Osteoblast (primary cell): Measurements from ENCODE around the gene OR2G3. TPM values are rescaled to one million over a fixed set of nuclear protein-coding genes. Genes with fewer than 3 reads are reported as not detected.

Experiments
- DNase-seq: peaks from one replicate; pipeline ENCODE4 v3.0.0; 2011; ENCODE audit warnings: low spot score, mixed read lengths; ENCODE audit not compliant: insufficient read length; ENCODE audit errors: missing footprints
- H2AFZ ChIP-seq: 2 replicates; pipeline ENCODE4 v1.6.0; 2011; ENCODE audit warnings: mild to moderate bottlenecking, low read length
- H3K27ac ChIP-seq: 2 replicates; pipeline ENCODE4 v1.5.1; 2011; ENCODE audit warnings: mild to moderate bottlenecking, low read depth, low read length, moderate library complexity
- H3K27me3 ChIP-seq: 2 replicates; pipeline ENCODE4 v1.6.0; 2012; ENCODE audit warnings: mild to moderate bottlenecking, control low read depth, inconsistent platforms, low read length, moderate library complexity; ENCODE audit not compliant: insufficient read depth
- H3K36me3 ChIP-seq: 2 replicates; pipeline ENCODE4 v1.5.1; 2011; ENCODE audit warnings: mild to moderate bottlenecking, low read length, control low read depth, moderate library complexity; ENCODE audit not compliant: insufficient read depth
- H3K4me1 ChIP-seq: 2 replicates; pipeline ENCODE4 v1.5.1; 2011; ENCODE audit warnings: mild to moderate bottlenecking, low read length, control low read depth, moderate library complexity; ENCODE audit not compliant: insufficient read depth
- H3K4me2 ChIP-seq: 2 replicates; pipeline ENCODE4 v1.6.0; 2011; ENCODE audit warnings: mild to moderate bottlenecking, low read length; ENCODE audit not compliant: insufficient read depth
- H3K4me3 ChIP-seq: fragments of 200-600 bp; sonication (generic); 3 replicates; pipeline ENCODE4 v1.5.1; 2012; ENCODE audit warnings: mild to moderate bottlenecking, low read length, inconsistent platforms; ENCODE audit not compliant: insufficient read depth
- H3K79me2 ChIP-seq: 2 replicates; pipeline ENCODE4 v1.6.0; 2012; ENCODE audit warnings: mild to moderate bottlenecking, low read length, control low read depth, inconsistent platforms; ENCODE audit not compliant: insufficient read depth
- H3K9me3 ChIP-seq: 2 replicates; pipeline ENCODE4 v1.5.1; 2011; ENCODE audit warnings: low read depth, low read length, control low read depth
- H4K20me1 ChIP-seq: 2 replicates; pipeline ENCODE4 v1.6.0; 2012; ENCODE audit warnings: mild to moderate bottlenecking, low read length, control low read depth; ENCODE audit not compliant: insufficient read depth
- total RNA-seq: library from RNA; depleted of rRNA; stranded (reverse); fragments of >200 nt; gene quantifications from 2 replicates; pipeline ENCODE4 v1.2.3, GENCODE V29; 2012
- TF ChIP-seq, protein P1 (sequence below): IDR thresholded peaks from 2 replicates; pipeline ENCODE4 v1.5.1; 2011; ENCODE audit warnings: mild to moderate bottlenecking, low read depth, low read length, moderate library complexity; ENCODE audit errors: extremely low read depth

The OR2G3 gene
- total RNA-seq, 1 donor, result not detected

- no peak overlapping the region for H3K27ac ChIP-seq
- H3K4me3 ChIP-seq, result no peak overlapping the region
- H3K27me3 ChIP-seq, result no peaks in the 10 kb centered on the region
- no peak overlapping the region for H3K4me2 ChIP-seq
- DNase-seq, result no peak
- H4K20me1 ChIP-seq, result no peaks in the 10 kb centered on the region
- H3K9me3 ChIP-seq, result peaks cover 3% of the 10 kb centered on the region
- no peaks in the 10 kb centered on the region for H3K36me3 ChIP-seq
- TF ChIP-seq, protein P1, sequence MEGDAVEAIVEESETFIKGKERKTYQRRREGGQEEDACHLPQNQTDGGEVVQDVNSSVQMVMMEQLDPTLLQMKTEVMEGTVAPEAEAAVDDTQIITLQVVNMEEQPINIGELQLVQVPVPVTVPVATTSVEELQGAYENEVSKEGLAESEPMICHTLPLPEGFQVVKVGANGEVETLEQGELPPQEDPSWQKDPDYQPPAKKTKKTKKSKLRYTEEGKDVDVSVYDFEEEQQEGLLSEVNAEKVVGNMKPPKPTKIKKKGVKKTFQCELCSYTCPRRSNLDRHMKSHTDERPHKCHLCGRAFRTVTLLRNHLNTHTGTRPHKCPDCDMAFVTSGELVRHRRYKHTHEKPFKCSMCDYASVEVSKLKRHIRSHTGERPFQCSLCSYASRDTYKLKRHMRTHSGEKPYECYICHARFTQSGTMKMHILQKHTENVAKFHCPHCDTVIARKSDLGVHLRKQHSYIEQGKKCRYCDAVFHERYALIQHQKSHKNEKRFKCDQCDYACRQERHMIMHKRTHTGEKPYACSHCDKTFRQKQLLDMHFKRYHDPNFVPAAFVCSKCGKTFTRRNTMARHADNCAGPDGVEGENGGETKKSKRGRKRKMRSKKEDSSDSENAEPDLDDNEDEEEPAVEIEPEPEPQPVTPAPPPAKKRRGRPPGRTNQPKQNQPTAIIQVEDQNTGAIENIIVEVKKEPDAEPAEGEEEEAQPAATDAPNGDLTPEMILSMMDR, result no peak
- H3K79me2 ChIP-seq, result no peaks in the 10 kb centered on the region
- H3K4me1 ChIP-seq, result no peaks in the 10 kb centered on the region
- H2AFZ ChIP-seq, result no peak overlapping the region
These were observed 31.1 kb upstream of the OR2G3 start for GRCh38 chr1:247574236-247574635.

GRCh38 chr1:247574664-247575063 lies 30.7 kb upstream of the OR2G3 start:
- no peak for DNase-seq
- TF ChIP-seq, protein P1, result no peak
- no peaks in the 10 kb centered on the region for H3K4me1 ChIP-seq

DNA sequence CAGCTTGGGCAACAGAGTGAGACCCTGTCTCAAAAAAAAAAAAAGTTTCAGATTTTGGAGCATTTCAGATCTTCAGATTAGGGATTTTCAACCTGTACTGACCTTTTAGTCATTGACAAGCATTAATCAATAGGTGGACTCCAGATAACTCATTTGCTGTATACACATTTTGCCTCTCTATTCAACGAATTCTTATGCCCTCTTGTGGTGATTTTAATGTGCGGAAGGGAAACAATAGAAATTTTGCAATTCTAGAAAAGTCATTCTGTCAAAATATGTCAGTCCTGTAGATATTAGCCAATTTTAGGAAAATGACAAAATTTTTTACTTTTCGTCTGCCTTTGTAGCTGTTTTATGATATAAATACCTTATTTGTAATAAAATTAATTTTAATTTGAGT lies 28.9 kb upstream of the OR2G3 start:
- H4K20me1 ChIP-seq, result no peaks in the 10 kb centered on the region
- H3K27ac ChIP-seq, result no peak overlapping the region
- no peak overlapping the region for H3K4me2 ChIP-seq
- H3K36me3 ChIP-seq, result no peaks in the 10 kb centered on the region
- H3K79me2 ChIP-seq, result no peaks in the 10 kb centered on the region
- H3K9me3 ChIP-seq, result peaks cover 7% of the 10 kb centered on the region
- no peaks in the 10 kb centered on the region for H3K4me1 ChIP-seq
- H3K4me3 ChIP-seq, result no peak overlapping the region
- DNase-seq, result no peak
- no peaks in the 10 kb centered on the region for H3K27me3 ChIP-seq
- TF ChIP-seq, protein P1, result peak; percentile 30
- no peak overlapping the region for H2AFZ ChIP-seq

More at GRCh38 chr1:247574664-247575063, 30.7 kb upstream of the OR2G3 start:
- Histone ChIP-seq H3K4me3 (no peak overlapping the region), H2AFZ (no peak overlapping the region), H3K27ac (no peak overlapping the region), H3K36me3 (no peaks in the 10 kb centered on the region), H4K20me1 (no peaks in the 10 kb centered on the region), H3K27me3 (no peaks in the 10 kb centered on the region), H3K9me3 (peaks cover 6% of the 10 kb centered on the region), H3K79me2 (no peaks in the 10 kb centered on the region), H3K4me2 (no peak overlapping the region)

- H3K27ac ChIP-seq, result no peak overlapping the region
- H3K36me3 ChIP-seq, result no peaks in the 10 kb centered on the region
- no peak overlapping the region for H3K4me2 ChIP-seq
- peaks cover 7% of the 10 kb centered on the region for H3K9me3 ChIP-seq
- no peaks in the 10 kb centered on the region for H3K79me2 ChIP-seq
- no peak for DNase-seq
- no peaks in the 10 kb centered on the region for H3K27me3 ChIP-seq
- no peaks in the 10 kb centered on the region for H3K4me1 ChIP-seq
- H4K20me1 ChIP-seq, result no peaks in the 10 kb centered on the region
- TF ChIP-seq, protein P1, result no peak
- no peak overlapping the region for H2AFZ ChIP-seq
- no peak overlapping the region for H3K4me3 ChIP-seq
These were observed 26.4 kb upstream of the OR2G3 start for GRCh38 chr1:247578946-247579460.
